Keratinocyte (primary cell): ENCODE data around the gene MGRN1.

ENCODE experiments used
- EZH2 ChIP-seq: IDR thresholded peaks from one replicate; pipeline ENCODE4 v1.6.1; 2012; ENCODE audit warnings: inconsistent platforms, mild to moderate bottlenecking, low read length, moderate library complexity
- TF ChIP-seq, protein P1 (sequence below), 3 experiments: IDR thresholded peaks in 1 of 3; conservative IDR thresholded peaks in 1 of 3; optimal IDR thresholded peaks in 1 of 3; 2 replicates in 2 of 3; 3 replicates in 1 of 3; pipeline versions ENCODE3 to v1.5.1; 2011; ENCODE audit warnings: low read length in 3 of 3, mild to moderate bottlenecking in 3 of 3, moderate library complexity in 2 of 3, control low read depth in 1 of 3, inconsistent platforms in 1 of 3; ENCODE audit not compliant: insufficient read depth in 2 of 3; ENCODE audit errors: extremely low read depth in 1 of 3

- TF ChIP-seq, protein P1, sequence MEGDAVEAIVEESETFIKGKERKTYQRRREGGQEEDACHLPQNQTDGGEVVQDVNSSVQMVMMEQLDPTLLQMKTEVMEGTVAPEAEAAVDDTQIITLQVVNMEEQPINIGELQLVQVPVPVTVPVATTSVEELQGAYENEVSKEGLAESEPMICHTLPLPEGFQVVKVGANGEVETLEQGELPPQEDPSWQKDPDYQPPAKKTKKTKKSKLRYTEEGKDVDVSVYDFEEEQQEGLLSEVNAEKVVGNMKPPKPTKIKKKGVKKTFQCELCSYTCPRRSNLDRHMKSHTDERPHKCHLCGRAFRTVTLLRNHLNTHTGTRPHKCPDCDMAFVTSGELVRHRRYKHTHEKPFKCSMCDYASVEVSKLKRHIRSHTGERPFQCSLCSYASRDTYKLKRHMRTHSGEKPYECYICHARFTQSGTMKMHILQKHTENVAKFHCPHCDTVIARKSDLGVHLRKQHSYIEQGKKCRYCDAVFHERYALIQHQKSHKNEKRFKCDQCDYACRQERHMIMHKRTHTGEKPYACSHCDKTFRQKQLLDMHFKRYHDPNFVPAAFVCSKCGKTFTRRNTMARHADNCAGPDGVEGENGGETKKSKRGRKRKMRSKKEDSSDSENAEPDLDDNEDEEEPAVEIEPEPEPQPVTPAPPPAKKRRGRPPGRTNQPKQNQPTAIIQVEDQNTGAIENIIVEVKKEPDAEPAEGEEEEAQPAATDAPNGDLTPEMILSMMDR (optimal IDR thresholded peaks at IDR 0.05 in 1 of 3, IDR thresholded peaks at IDR 0.05 in 1 of 3, conservative IDR thresholded peaks at IDR 0.05 in 1 of 3; ENCODE audit: extremely low read depth in 1 of 3, insufficient read depth in 2 of 3, low read length in 3 of 3), result no peak
- no peak for TF ChIP-seq EZH2
These were observed 63.5 kb downstream of the MGRN1 start for GRCh38 chr16:4687946-4688673.
